Kidney (tissue), 14 donors: ENCODE measurements around the gene SERBP1. TPM values are rescaled to one million over a fixed set of nuclear protein-coding genes. Genes with fewer than 3 reads are reported as not detected.

ENCODE experiments used
- DNase-seq, 5 donors: peaks; one replicate each; pipeline ENCODE4 v3.0.0-alpha.2; 2013 to 2020
- FAIRE-seq: peaks from 2 replicates; lab custom pipeline; 2012; peaks lifted over from hg19 to GRCh38; lab: Jason Lieb, UNC
- H3K27ac ChIP-seq, 2 donors: one replicate each; pipeline ENCODE4 v1.7.0; 2013; ENCODE audit warnings: low read depth in 2 of 2, low read length in 2 of 2, inconsistent platforms in 1 of 2
- H3K27me3 ChIP-seq: one replicate; pipeline ENCODE4 v1.7.1; 2013; ENCODE audit warnings: low read length, inconsistent platforms; ENCODE audit not compliant: control insufficient read depth, insufficient read depth
- H3K36me3 ChIP-seq, 3 donors: one replicate each; pipeline versions ENCODE4 v1.7.0 to v1.7.1; 2013; ENCODE audit warnings: low read length in 3 of 3, control low read depth in 1 of 3, inconsistent platforms in 1 of 3; ENCODE audit not compliant: insufficient read depth in 3 of 3, control insufficient read depth in 2 of 3
- H3K4me1 ChIP-seq, 3 donors: one replicate each; pipeline versions ENCODE4 v1.7.0 to v1.7.1; 2013; ENCODE audit warnings: low read length in 3 of 3, inconsistent platforms in 1 of 3, low read depth in 1 of 3; ENCODE audit not compliant: control insufficient read depth in 2 of 3, insufficient read depth in 2 of 3
- H3K4me3 ChIP-seq, 3 donors: one replicate each; pipeline versions ENCODE4 v1.7.0 to v1.8.1; 2013; ENCODE audit warnings: low read length in 3 of 3, control low read depth in 1 of 3, inconsistent platforms in 1 of 3
- H3K9ac ChIP-seq, 3 donors: one replicate each; pipeline versions ENCODE4 v1.7.0 to v1.7.1; 2013; ENCODE audit warnings: low read length in 3 of 3, control low read depth in 1 of 3, inconsistent platforms in 1 of 3
- H3K9me3 ChIP-seq, 3 donors: one replicate each; pipeline versions ENCODE4 v1.7.0 to v1.7.1; 2013; ENCODE audit warnings: low read length in 3 of 3, control low read depth in 1 of 3, inconsistent platforms in 1 of 3; ENCODE audit not compliant: control insufficient read depth in 2 of 3, insufficient read depth in 1 of 3
- CTCF ChIP-seq: IDR thresholded peaks from 3 replicates; pipeline ENCODE4 v1.5.1; 2012; ENCODE audit warnings: mild to moderate bottlenecking, moderate library complexity, borderline replicate concordance; ENCODE audit not compliant: insufficient read depth; ENCODE audit errors: extremely low read depth
- intact Hi-C: fragments of 100-400 bp; cut with DNase I; formaldehyde crosslinking; loops from one replicate; pipeline ENCODE4 v1.11.1; 2022
- polyA plus RNA-seq: library from polyadenylated mRNA; stranded (reverse); fragments of 350-450 nt; fragmentation: Illumina TruSeq; extraction: RNeasy Lipid Tissue Mini Kit (QIAGEN cat#74804); gene quantifications from one replicate; pipeline ENCODE4 v1.2.3, GENCODE V29; 2014; ENCODE audit warnings: low read depth, low replicate concordance; ENCODE audit not compliant: insufficient read depth
- total RNA-seq: library from RNA; stranded (reverse); fragmentation: NEBNext Ultra II Directional; extraction: Animal tissue kit (Norgen Biotek cat#: 25700); gene quantifications from one replicate; pipeline ENCODE4 v1.2.1, GENCODE V29; 2021
- donor health status: control.
- donor health status: control.
- donor health status: control.
- donor health status: control.
- donor health status: control.
- donor health status: DM: yes; HTN: yes; CAD: no.
- donor health status: Normal renal cell carcinoma (clear cell type).

SERBP1 gene
- total and polyA plus RNA-seq, 2 donors from 2014 or later, result 103 to 151 TPM

GRCh38 chr1:67429011-67429527 is 1.1 kb downstream of the SERBP1 start:
- H3K4me3 ChIP-seq, result peak overlapping the region; percentile 85 to 98 (median 96)
- no peak for TF ChIP-seq CTCF
- DNase-seq (peak in 3 of 5 donors; percentile 24 to 70 (median 64)), FAIRE-seq (no peak)
- peaks cover 0 to 7% (median 0%) of the 10 kb centered on the region in 3 donors for H3K4me1 ChIP-seq
- peak overlapping the region; percentile 52 to 90 (median 75) for H3K9ac ChIP-seq
- H3K36me3 ChIP-seq, result peaks cover 7 to 15% (median 7%) of the 10 kb centered on the region in 3 donors
- H3K27ac ChIP-seq, result peak overlapping the region in 1 of 2 donors; percentile 49
- intact Hi-C loops, result no loop called here
- H3K27me3 ChIP-seq, result no peaks in the 10 kb centered on the region
- H3K9me3 ChIP-seq, result no peaks in the 10 kb centered on the region

- Histone ChIP-seq H3K4me3 (peak overlapping the region; percentile 85 to 98 (median 96)), H3K9me3 (no peaks in the 10 kb centered on the region), H3K27me3 (no peaks in the 10 kb centered on the region), H3K4me1 (peaks cover 0 to 7% (median 0%) of the 10 kb centered on the region in 3 donors), H3K27ac (no peak overlapping the region), H3K9ac (peak overlapping the region; percentile 71 to 90 (median 75)), H3K36me3 (peaks cover 7 to 22% (median 16%) of the 10 kb centered on the region in 3 donors)
- DNase-seq, result no peak
- TF ChIP-seq CTCF, result no peak
- FAIRE-seq, result no peak
- intact Hi-C loops, result no loop called here
These were observed 2.3 kb downstream of the SERBP1 start for GRCh38 chr1:67427947-67428346.

- Histone ChIP-seq H3K9me3 (no peaks in the 10 kb centered on the region), H3K4me1 (peaks cover 0 to 7% (median 0%) of the 10 kb centered on the region in 3 donors), H3K27me3 (no peaks in the 10 kb centered on the region), H3K9ac (peak overlapping the region in 1 of 3 donors; percentile 90), H3K4me3 (peak overlapping the region; percentile 85 to 98 (median 96)), H3K36me3 (peaks cover 7 to 22% (median 16%) of the 10 kb centered on the region in 3 donors), H3K27ac (no peak overlapping the region)
- FAIRE-seq (no peak), DNase-seq (no peak)
- intact Hi-C loops, result no loop called here
- no peak for TF ChIP-seq CTCF
These were observed 2.7 kb downstream of the SERBP1 start for GRCh38 chr1:67427465-67427864.
